Calu3 (cell line): ENCODE results near the gene CEP19. TPM values are rescaled to one million over a fixed set of nuclear protein-coding genes. Genes with fewer than 3 reads are reported as not detected.

Experiments
- BruUV-seq: library from RNA; stranded (reverse); fragments of 400-500 nt; replicated peaks from 2 replicates; lab custom pipeline; 2021; lab: Mats Ljungman, UMichigan
- CTCF ChIA-PET: fragments of 300-600 bp; sonication (Branson Sonifier 250); formaldehyde crosslinking; loops from one replicate; lab custom pipeline; 2022; ENCODE audit warnings: antibody characterized with exemption; lab: Charles Lee
- DNase-seq: peaks from one replicate; pipeline ENCODE4 v3.0.0; 2022
- H3K27ac Mint-ChIP-seq: one replicate; pipeline ENCODE4 v1.8.0; 2022; ENCODE audit warnings: mixed read lengths; ENCODE audit not compliant: unreplicated experiment
- H3K27me3 Mint-ChIP-seq: one replicate; pipeline ENCODE4 v1.8.0; 2022; ENCODE audit warnings: mixed read lengths; ENCODE audit not compliant: unreplicated experiment
- H3K36me3 Mint-ChIP-seq: one replicate; pipeline ENCODE4 v1.8.0; 2022; ENCODE audit warnings: mild to moderate bottlenecking, moderate library complexity, mixed read lengths; ENCODE audit not compliant: insufficient read depth, unreplicated experiment
- H3K4me1 Mint-ChIP-seq: one replicate; pipeline ENCODE4 v1.8.0; 2022; ENCODE audit warnings: mild to moderate bottlenecking, low read depth, mixed read lengths; ENCODE audit not compliant: unreplicated experiment
- H3K4me3 Mint-ChIP-seq: one replicate; pipeline ENCODE4 v1.8.0; 2022; ENCODE audit warnings: mild to moderate bottlenecking, low read depth, moderate library complexity, mixed read lengths; ENCODE audit not compliant: unreplicated experiment
- H3K9me3 Mint-ChIP-seq: one replicate; pipeline ENCODE4 v1.8.0; 2022; ENCODE audit warnings: low read depth, mixed read lengths; ENCODE audit not compliant: unreplicated experiment
- intact Hi-C: fragments of 100-400 bp; cut with micrococcal nuclease; formaldehyde crosslinking; loops from one replicate; pipeline ENCODE4 v1.10.0; 2022; ENCODE audit not compliant: unreplicated experiment
- total RNA-seq: library from RNA; stranded (reverse); gene quantifications from 2 replicates; pipeline ENCODE4 v1.2.3, GENCODE V29; 2022
- TF ChIP-seq, protein P1 (sequence below): fragments of 200-600 bp; IDR thresholded peaks from one replicate; pipeline ENCODE4 v1.8.0; 2022; ENCODE audit warnings: antibody characterized with exemption; ENCODE audit not compliant: unreplicated experiment

Gene CEP19
- total RNA-seq, 1 experiment from 2014 or later = 1.7 TPM

DNA sequence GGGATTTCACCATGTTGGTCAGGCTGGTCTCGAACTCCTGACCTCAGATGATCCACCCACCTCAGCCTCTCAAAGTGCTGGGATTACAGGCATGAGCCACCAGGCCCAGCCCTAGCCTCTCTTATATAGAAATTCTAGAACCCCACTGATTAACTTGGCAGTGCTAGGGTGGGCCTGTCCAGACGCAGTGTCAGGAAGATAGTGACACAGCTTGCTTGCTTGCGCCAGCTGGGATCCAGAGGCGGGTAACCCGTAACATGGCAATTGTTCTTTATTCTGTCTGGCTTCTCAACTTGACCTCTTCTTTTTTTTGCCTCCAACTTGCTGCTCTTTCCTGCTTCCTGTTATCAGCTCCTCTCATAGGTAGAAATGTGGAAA lies 16.2 kb downstream of the CEP19 start:
- Mint-ChIP-seq H3K27me3 (peaks cover 16% of the 10 kb centered on the region), H3K27ac (no peak overlapping the region), H3K4me1 (no peaks in the 10 kb centered on the region), H3K9me3 (no peaks in the 10 kb centered on the region), H3K36me3 (no peaks in the 10 kb centered on the region), H3K4me3 (no peak overlapping the region)
- TF ChIP-seq, protein P1, sequence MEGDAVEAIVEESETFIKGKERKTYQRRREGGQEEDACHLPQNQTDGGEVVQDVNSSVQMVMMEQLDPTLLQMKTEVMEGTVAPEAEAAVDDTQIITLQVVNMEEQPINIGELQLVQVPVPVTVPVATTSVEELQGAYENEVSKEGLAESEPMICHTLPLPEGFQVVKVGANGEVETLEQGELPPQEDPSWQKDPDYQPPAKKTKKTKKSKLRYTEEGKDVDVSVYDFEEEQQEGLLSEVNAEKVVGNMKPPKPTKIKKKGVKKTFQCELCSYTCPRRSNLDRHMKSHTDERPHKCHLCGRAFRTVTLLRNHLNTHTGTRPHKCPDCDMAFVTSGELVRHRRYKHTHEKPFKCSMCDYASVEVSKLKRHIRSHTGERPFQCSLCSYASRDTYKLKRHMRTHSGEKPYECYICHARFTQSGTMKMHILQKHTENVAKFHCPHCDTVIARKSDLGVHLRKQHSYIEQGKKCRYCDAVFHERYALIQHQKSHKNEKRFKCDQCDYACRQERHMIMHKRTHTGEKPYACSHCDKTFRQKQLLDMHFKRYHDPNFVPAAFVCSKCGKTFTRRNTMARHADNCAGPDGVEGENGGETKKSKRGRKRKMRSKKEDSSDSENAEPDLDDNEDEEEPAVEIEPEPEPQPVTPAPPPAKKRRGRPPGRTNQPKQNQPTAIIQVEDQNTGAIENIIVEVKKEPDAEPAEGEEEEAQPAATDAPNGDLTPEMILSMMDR = no peak
- CTCF ChIA-PET = no interaction called here
- DNase-seq = no peak
- intact Hi-C loops = no loop called here
- BruUV-seq = no TSS peak

DNA sequence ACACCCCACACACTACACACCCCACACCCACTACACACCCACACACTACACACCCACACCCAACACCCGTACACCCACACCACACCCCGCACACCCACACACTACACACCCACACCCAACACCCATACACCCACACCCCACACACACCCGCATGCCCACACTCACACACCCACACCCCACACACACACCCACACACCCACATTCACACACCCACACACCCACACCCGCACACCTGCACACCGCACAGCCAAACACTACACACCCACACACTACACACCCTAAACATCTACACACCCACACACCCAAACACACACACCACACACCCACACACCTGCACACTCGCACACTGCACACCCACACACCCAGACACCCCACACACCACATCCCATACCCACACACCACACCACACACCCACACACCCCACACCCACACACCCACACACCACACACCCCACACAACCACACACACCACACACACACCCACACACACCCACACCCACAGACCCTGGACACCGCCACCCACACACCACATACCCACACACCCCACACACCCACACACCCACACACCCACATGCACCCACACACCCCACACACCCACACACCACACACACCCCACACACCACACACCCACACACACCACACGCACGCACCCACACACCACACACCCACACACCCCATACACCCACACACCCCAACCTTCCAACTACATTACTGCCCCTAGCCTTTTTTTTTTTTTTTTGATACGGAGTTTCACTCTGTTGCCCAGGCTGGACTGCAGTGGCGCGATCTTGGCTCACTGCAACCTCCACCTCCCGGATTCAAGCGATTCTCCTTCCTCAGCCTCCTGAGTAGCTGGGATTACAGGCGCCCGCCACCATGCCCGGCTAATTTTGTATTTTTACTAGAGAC lies 16.9 kb downstream of the CEP19 start:
- Mint-ChIP-seq H3K4me1 (no peaks in the 10 kb centered on the region), H3K27me3 (peaks cover 16% of the 10 kb centered on the region), H3K27ac (no peak overlapping the region), H3K36me3 (no peaks in the 10 kb centered on the region), H3K4me3 (no peak overlapping the region), H3K9me3 (no peaks in the 10 kb centered on the region)
- TF ChIP-seq, protein P1 = no peak
- CTCF ChIA-PET = no interaction called here
- BruUV-seq = no TSS peak
- intact Hi-C loops = no loop called here
- DNase-seq = no peak

DNA sequence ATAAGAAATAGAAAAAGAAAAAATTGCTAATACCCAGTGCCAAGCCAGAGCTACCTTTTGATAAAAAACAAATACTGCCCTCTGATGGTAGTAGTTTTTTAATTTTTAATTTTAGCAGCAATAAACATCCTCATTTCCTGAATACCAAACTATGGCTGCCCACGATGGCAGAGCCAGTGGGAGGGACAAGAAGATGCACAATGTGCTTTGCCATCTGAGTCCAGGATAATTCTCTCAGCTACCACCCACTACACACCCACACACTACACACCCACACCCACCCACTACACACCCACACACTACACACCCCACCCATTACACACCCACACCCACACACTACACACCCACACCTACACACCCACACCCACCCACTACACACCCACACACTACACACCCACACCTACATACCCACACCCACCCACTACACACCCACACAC lies 17.8 kb downstream of the CEP19 start:
- no TSS peak for BruUV-seq
- Mint-ChIP-seq H3K27me3 (peaks cover 16% of the 10 kb centered on the region), H3K36me3 (no peaks in the 10 kb centered on the region), H3K27ac (no peak overlapping the region), H3K4me1 (no peaks in the 10 kb centered on the region), H3K9me3 (no peaks in the 10 kb centered on the region), H3K4me3 (no peak overlapping the region)
- TF ChIP-seq, protein P1 = no peak
- CTCF ChIA-PET = interaction anchor here (1.0 kb wide), 1 partner anchor 85 kb away, joined by 8 read pairs; no protein-coding TSS in a partner anchor
- DNase-seq = no peak
- intact Hi-C loops = no loop called here

DNA sequence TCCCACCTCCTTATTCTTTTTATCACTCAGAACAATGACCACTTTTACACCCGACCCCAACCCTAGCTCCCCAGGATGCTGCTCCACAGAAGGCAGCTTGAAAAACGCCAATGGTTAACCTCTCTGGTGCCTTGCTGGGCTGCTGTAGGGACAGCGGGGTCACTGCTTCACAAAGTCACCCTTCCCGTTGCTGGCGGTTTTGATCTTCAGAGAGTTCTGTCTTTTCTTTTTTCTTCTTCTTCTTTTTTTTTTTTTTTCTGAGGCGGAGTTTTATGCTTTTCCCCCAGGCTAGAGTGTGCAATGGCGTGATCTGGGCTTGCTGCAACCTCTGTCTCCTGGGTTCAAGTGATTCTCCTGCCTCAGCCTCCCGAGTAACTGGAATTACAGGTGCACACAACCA lies 20.7 kb downstream of the CEP19 start:
- DNase-seq = no peak
- no peak overlapping the region for H3K4me3 Mint-ChIP-seq
- CTCF ChIA-PET = interaction anchor here (0.6 kb wide), 1 partner anchor 183 kb away, joined by 5 read pairs; no protein-coding TSS in a partner anchor
- TF ChIP-seq, protein P1 = no peak
- H3K27ac Mint-ChIP-seq = no peak overlapping the region
- H3K36me3 Mint-ChIP-seq = no peaks in the 10 kb centered on the region
- BruUV-seq = no TSS peak
- peaks cover 16% of the 10 kb centered on the region for H3K27me3 Mint-ChIP-seq
- intact Hi-C loops = no loop called here
- H3K4me1 Mint-ChIP-seq = peaks cover 7% of the 10 kb centered on the region
- H3K9me3 Mint-ChIP-seq = no peaks in the 10 kb centered on the region
